ENCODE data around the gene ARNT2. TPM values are rescaled to one million over a fixed set of nuclear protein-coding genes. Genes with fewer than 3 reads are reported as not detected.

Gene ARNT2
- total RNA-seq, 1 donor from 2014 or later: 0.87 TPM

DNA sequence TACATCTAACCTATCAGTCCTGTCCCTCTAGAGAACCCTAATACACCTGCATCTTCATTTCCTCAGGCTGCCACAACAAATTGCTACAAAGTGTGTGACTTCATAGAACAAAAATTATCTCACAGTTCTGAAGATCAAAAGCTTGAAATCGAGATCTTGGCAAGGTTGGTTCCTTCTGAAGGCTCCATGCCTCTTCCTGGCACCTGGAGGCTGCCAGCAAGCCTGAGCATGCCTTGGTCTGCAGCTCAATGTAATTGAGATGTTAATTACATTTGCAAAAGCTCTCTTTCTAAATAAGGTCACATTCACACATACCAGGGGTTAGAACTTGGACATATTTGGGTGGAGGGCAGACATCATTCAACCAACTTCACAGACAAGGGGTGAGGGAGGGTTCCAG is 204.5 kb downstream of the ARNT2 start:
- DNase-seq (ENCODE audit: low spot score): no peak
- Mint-ChIP-seq H3K4me3 (ENCODE audit: unreplicated experiment) (no peak overlapping the region), H3K27ac (ENCODE audit: unreplicated experiment) (no peak overlapping the region), H3K4me1 (ENCODE audit: unreplicated experiment) (no peaks in the 10 kb centered on the region), H3K36me3 (ENCODE audit: low read depth, unreplicated experiment) (no peaks in the 10 kb centered on the region), H3K9me3 (ENCODE audit: unreplicated experiment) (no peaks in the 10 kb centered on the region), H3K27me3 (ENCODE audit: unreplicated experiment) (peaks cover 2% of the 10 kb centered on the region)
- TF ChIP-seq, protein P1, sequence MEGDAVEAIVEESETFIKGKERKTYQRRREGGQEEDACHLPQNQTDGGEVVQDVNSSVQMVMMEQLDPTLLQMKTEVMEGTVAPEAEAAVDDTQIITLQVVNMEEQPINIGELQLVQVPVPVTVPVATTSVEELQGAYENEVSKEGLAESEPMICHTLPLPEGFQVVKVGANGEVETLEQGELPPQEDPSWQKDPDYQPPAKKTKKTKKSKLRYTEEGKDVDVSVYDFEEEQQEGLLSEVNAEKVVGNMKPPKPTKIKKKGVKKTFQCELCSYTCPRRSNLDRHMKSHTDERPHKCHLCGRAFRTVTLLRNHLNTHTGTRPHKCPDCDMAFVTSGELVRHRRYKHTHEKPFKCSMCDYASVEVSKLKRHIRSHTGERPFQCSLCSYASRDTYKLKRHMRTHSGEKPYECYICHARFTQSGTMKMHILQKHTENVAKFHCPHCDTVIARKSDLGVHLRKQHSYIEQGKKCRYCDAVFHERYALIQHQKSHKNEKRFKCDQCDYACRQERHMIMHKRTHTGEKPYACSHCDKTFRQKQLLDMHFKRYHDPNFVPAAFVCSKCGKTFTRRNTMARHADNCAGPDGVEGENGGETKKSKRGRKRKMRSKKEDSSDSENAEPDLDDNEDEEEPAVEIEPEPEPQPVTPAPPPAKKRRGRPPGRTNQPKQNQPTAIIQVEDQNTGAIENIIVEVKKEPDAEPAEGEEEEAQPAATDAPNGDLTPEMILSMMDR (IDR thresholded peaks at IDR 0.05; ENCODE audit: unreplicated experiment): no peak

DNA sequence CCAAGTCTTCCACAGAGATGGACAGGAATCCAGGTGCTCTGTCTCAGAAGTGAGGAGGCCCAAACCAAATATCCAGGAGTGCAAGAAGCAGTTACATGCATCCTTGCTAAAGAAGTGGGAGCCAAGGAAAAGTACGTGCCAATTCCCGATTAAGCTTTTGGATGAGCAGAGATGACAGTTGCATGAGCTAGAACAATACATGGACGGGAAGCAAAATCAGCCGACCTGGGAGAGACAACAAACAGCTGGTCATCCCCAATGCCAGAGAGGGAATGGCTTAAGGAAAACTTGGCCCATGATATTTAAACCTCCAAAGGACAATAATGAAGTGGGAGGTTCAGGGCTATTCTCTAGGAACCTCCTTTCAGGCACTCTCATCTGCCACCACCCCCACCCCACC is 204.9 kb downstream of the ARNT2 start:
- no peak overlapping the region for H3K4me3 Mint-ChIP-seq (ENCODE audit: unreplicated experiment)
- no peaks in the 10 kb centered on the region for H3K36me3 Mint-ChIP-seq (ENCODE audit: low read depth, unreplicated experiment)
- H3K27me3 Mint-ChIP-seq (ENCODE audit: unreplicated experiment): peaks cover 2% of the 10 kb centered on the region
- DNase-seq (ENCODE audit: low spot score): no peak
- TF ChIP-seq, protein P1 (IDR thresholded peaks at IDR 0.05; ENCODE audit: unreplicated experiment): no peak
- H3K9me3 Mint-ChIP-seq (ENCODE audit: unreplicated experiment): no peaks in the 10 kb centered on the region
- no peak overlapping the region for H3K27ac Mint-ChIP-seq (ENCODE audit: unreplicated experiment)
- no peaks in the 10 kb centered on the region for H3K4me1 Mint-ChIP-seq (ENCODE audit: unreplicated experiment)

DNA sequence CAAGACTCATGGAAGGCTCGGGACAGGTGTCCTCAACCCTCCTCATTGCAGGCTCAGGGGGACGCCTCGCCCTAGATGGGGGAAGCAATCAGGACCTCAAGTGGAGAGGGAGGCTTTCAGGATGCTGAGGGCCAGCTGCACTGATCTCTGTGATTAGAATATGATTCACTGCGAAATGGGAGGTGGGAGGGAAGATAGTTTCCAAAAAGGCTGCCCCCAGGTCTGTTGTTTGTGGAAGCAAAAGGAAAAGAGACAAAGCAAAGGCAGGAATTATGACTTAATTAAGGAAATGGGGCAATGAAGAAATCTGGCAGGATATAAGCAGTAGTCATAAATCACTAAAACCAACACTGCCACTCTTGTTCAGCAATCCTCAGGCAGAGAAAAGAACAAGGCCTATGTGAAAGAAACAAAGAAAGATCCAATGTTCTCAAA is 205.3 kb downstream of the ARNT2 start:
- Mint-ChIP-seq H3K4me1 (ENCODE audit: unreplicated experiment) (no peaks in the 10 kb centered on the region), H3K27ac (ENCODE audit: unreplicated experiment) (no peak overlapping the region), H3K9me3 (ENCODE audit: unreplicated experiment) (no peaks in the 10 kb centered on the region), H3K4me3 (ENCODE audit: unreplicated experiment) (no peak overlapping the region), H3K36me3 (ENCODE audit: low read depth, unreplicated experiment) (no peaks in the 10 kb centered on the region), H3K27me3 (ENCODE audit: unreplicated experiment) (peaks cover 2% of the 10 kb centered on the region)
- TF ChIP-seq, protein P1 (IDR thresholded peaks at IDR 0.05; ENCODE audit: unreplicated experiment): no peak
- DNase-seq (ENCODE audit: low spot score): no peak

DNA sequence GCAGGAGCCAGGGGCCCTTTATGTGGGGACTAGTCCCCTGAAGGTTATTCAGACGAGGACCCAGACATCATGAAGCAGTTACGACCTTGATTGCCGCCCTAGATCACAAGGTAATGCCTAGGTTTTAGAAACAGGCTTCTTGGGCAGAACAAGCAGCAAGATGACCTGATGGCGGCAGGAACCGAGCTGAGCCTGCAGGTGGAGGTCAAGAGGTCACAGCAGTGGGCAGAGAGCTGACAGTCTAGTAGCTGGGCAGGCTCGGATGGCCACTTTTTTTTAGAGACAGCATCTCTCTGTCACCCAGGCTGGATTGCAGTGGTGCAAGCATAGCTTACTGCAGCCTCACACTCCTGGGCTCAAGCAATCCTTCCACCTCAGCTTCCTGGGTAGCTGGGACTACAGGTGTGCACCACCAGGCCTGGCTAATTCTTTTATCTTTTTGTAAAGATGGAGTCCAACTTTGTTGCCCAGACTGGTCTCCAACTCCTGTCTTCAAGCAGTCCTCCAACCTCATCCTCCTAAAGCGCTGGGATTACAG is 207.4 kb downstream of the ARNT2 start:
- Mint-ChIP-seq H3K9me3 (ENCODE audit: unreplicated experiment) (no peaks in the 10 kb centered on the region), H3K27ac (ENCODE audit: unreplicated experiment) (no peak overlapping the region), H3K4me1 (ENCODE audit: unreplicated experiment) (no peaks in the 10 kb centered on the region), H3K27me3 (ENCODE audit: unreplicated experiment) (peaks cover 2% of the 10 kb centered on the region), H3K36me3 (ENCODE audit: low read depth, unreplicated experiment) (no peaks in the 10 kb centered on the region), H3K4me3 (ENCODE audit: unreplicated experiment) (no peak overlapping the region)
- TF ChIP-seq, protein P1 (IDR thresholded peaks at IDR 0.05; ENCODE audit: unreplicated experiment): no peak
- DNase-seq (ENCODE audit: low spot score): no peak

DNA sequence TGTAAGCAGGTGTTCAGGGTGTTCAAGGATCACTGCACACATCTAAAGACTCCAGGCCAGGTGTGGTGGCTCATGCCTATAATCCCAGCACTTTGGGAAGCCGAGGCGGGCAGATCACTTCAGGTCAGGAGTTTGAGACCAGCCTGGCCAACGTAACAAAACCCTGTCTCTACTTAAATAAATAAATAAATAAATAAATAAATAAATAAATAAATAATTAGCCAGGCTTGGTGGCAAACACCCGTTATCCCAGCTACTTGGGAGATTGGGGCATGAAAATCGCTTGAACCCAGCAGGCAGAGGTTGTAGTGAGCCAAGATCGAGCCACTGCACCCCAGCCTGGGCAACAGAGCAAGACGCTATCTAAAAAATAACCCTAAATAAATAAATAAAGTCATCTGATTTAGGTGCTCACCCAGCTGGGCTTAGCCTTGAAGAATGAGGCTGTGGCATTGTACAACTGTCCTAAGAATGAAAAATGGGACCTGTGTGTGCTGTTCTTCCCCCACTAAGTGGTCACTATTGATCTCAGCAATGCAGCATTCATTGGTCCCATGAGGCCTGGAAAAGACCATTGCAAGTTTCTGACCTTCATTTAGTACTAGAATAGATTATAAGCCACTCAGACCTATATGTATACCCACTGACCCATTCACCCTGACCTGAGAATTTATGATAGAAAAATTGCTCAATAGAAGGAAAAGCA is 208.1 kb downstream of the ARNT2 start:
- no peaks in the 10 kb centered on the region for H3K9me3 Mint-ChIP-seq (ENCODE audit: unreplicated experiment)

More for the DNA sequence above, 208.1 kb downstream of the ARNT2 start:
- peaks cover 2% of the 10 kb centered on the region for H3K27me3 Mint-ChIP-seq (ENCODE audit: unreplicated experiment)
- TF ChIP-seq, protein P1 (IDR thresholded peaks at IDR 0.05; ENCODE audit: unreplicated experiment): no peak
- no peak for DNase-seq (ENCODE audit: low spot score)
- H3K4me1 Mint-ChIP-seq (ENCODE audit: unreplicated experiment): no peaks in the 10 kb centered on the region
- H3K27ac Mint-ChIP-seq (ENCODE audit: unreplicated experiment): no peak overlapping the region
- H3K36me3 Mint-ChIP-seq (ENCODE audit: low read depth, unreplicated experiment): no peaks in the 10 kb centered on the region
- H3K4me3 Mint-ChIP-seq (ENCODE audit: unreplicated experiment): no peak overlapping the region

All from endothelial cell (in vitro differentiated cells).